ENCODE data around the gene DPP4. TPM values are rescaled to one million over a fixed set of nuclear protein-coding genes. Genes with fewer than 3 reads are reported as not detected.

Gene DPP4
- total RNA-seq, 4 donors from 2014 or later = 1.6 to 6.7 (median 3.2) TPM

DNA sequence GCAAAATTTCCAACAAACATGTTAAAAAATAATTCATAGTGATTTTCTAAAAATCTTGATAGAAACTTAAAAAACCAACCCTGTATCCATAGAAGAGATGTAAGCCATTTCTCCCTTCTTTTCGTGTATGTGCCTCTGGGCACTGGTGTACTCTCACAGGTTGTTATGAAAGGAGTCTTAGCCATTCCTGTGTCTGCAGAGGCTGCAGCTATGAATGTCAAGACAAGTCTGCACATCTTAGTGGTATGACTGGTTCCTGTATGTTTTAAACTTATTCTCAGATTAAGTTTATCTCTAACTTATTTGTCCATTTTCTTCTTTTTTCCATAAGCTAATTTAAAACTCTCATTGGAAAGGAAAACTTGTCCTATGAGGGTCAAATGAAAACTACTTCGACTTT, 84.0 kb downstream of the DPP4 start:
- ATAC-seq = no peak
- TF ChIP-seq POLR2AphosphoS5 (IDR thresholded peaks at IDR 0.05) (no peak), CTCF (IDR thresholded peaks at IDR 0.05) (no peak), POLR2A (IDR thresholded peaks at IDR 0.05) (no peak), EP300 (IDR thresholded peaks at IDR 0.05) (no peak)
- 75 to 80% methylated on average over 2 of the region's 2 CpGs for WGBS, 2 donors (ENCODE audit: low coverage in 1 of 2)
- Histone ChIP-seq H3K4me1 (no peaks in the 10 kb centered on the region), H3K27ac (no peak overlapping the region), H3K9me3 (no peaks in the 10 kb centered on the region), H3K27me3 (peaks cover 7% of the 10 kb centered on the region), H3K4me3 (no peak overlapping the region), H3K36me3 (no peaks in the 10 kb centered on the region)

DNA sequence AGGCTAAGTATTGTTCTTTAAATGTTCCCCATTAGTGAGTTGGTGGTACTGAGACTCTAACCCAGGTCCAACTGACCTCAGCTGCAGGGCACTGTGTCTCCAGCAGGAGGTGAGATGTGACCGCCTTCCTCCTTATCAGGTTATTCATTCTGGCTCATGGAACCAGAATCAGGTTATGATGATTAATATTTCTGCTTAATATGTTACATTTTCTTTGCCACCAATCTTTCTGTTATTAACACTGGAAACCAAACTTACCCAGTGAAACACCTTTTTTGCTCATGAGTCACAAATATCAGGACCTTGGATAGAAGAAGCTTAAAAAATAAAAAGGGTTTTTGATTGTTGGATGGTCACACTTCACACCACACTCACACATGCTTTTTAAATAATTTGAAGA, 85.4 kb downstream of the DPP4 start:
- Histone ChIP-seq H3K4me1 (no peaks in the 10 kb centered on the region), H3K27me3 (peaks cover 7% of the 10 kb centered on the region), H3K4me3 (no peak overlapping the region), H3K36me3 (no peaks in the 10 kb centered on the region), H3K27ac (no peak overlapping the region), H3K9me3 (no peaks in the 10 kb centered on the region)
- 91 to 100% methylated on average over 1 of the region's 1 CpG for WGBS, 2 donors (ENCODE audit: low coverage in 1 of 2)
- TF ChIP-seq CTCF (IDR thresholded peaks at IDR 0.05) (no peak), POLR2AphosphoS5 (IDR thresholded peaks at IDR 0.05) (no peak), POLR2A (IDR thresholded peaks at IDR 0.05) (no peak), EP300 (IDR thresholded peaks at IDR 0.05) (no peak)
- no peak for ATAC-seq

DNA sequence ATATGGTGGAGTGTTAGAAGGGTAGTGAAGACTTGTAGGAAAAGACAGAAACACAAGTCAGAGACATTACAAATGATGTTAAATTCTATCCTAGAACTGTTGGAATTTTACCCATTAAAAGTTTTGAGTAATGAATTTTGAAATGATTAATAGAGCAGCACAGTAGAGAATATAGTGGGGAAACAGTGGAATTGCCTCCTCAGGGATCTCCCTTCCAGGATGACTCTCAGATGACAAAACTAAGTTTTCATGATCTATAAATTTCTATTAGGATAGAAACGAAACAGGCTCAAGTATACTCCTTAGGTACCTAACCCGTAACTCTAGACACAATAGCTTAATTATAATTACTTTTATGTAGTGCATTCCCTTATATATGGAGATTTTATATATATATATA, 86.7 kb downstream of the DPP4 start:
- ATAC-seq = no peak
- TF ChIP-seq POLR2A (IDR thresholded peaks at IDR 0.05) (no peak), CTCF (IDR thresholded peaks at IDR 0.05) (no peak), EP300 (IDR thresholded peaks at IDR 0.05) (no peak), POLR2AphosphoS5 (IDR thresholded peaks at IDR 0.05) (no peak)
- Histone ChIP-seq H3K4me3 (no peak overlapping the region), H3K4me1 (no peaks in the 10 kb centered on the region), H3K9me3 (no peaks in the 10 kb centered on the region), H3K27me3 (peaks cover 7% of the 10 kb centered on the region), H3K27ac (no peak overlapping the region), H3K36me3 (no peaks in the 10 kb centered on the region)
- 75 to 88% methylated on average over 2 of the region's 2 CpGs for WGBS, 2 donors (ENCODE audit: low coverage in 1 of 2)

GRCh38 chr2:161983866-161984265, 90.1 kb downstream of the DPP4 start:
- H3K36me3 ChIP-seq = no peaks in the 10 kb centered on the region
- WGBS, 2 donors (ENCODE audit: low coverage in 1 of 2) = 47 to 64% methylated on average over 1 of the region's 1 CpG
- TF ChIP-seq POLR2AphosphoS5 (IDR thresholded peaks at IDR 0.05) (no peak), POLR2A (IDR thresholded peaks at IDR 0.05) (no peak), EP300 (IDR thresholded peaks at IDR 0.05) (no peak), CTCF (IDR thresholded peaks at IDR 0.05) (no peak)
- no peaks in the 10 kb centered on the region for H3K9me3 ChIP-seq
- ATAC-seq = no peak
- no peak overlapping the region for H3K4me3 ChIP-seq
- no peaks in the 10 kb centered on the region for H3K27me3 ChIP-seq
- no peak overlapping the region for H3K27ac ChIP-seq
- H3K4me1 ChIP-seq = no peaks in the 10 kb centered on the region

DNA sequence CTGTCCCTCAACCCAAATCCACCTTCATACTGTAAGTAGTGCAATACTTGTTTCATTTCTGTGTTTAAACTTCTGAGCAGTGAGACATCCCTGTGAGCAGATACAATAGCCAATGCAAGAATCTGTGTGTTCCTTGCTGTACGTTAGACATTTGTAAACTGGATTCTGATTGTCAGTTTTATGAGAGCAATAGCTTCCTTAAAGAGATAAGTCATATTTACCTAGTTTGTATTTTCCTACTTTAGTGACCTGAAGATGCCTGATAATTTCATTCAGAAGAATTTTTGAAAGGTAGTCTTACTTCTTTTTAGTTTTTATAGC, 90.7 kb downstream of the DPP4 start:
- ATAC-seq = no peak
- H3K27me3 ChIP-seq = no peaks in the 10 kb centered on the region
- whole genome bisulfite sequencing, 2 donors (ENCODE audit: low coverage in 1 of 2) = 20 to 36% methylated on average over 1 of the region's 1 CpG

More for the DNA sequence above, 90.7 kb downstream of the DPP4 start:
- no peaks in the 10 kb centered on the region for H3K4me1 ChIP-seq
- no peaks in the 10 kb centered on the region for H3K36me3 ChIP-seq
- TF ChIP-seq POLR2AphosphoS5 (IDR thresholded peaks at IDR 0.05) = no peak
- no peak for TF ChIP-seq CTCF (IDR thresholded peaks at IDR 0.05)
- TF ChIP-seq POLR2A (IDR thresholded peaks at IDR 0.05) = no peak
- TF ChIP-seq EP300 (IDR thresholded peaks at IDR 0.05) = no peak
- no peak overlapping the region for H3K27ac ChIP-seq
- H3K9me3 ChIP-seq = no peaks in the 10 kb centered on the region
- no peak overlapping the region for H3K4me3 ChIP-seq
